CD4-positive, CD25-positive, alpha-beta regulatory T cell (primary cell): ENCODE data around the gene ANKRD36B. TPM values are rescaled to one million over a fixed set of nuclear protein-coding genes. Genes with fewer than 3 reads are reported as not detected.
A peak's percentile ranks its signal among the peaks of the same experiment; 100 is the strongest.
"Not testable (repeated sequence)": the region's sequence is repeated elsewhere in the genome, so short reads cannot be mapped to it uniquely, and the experiment has no call there.

ENCODE experiments used
- ATAC-seq, 2 donors: fragments of 150-1000 bp; cut with Tn5 transposase; one replicate each; pipeline ENCODE4 v1.10.0; 2021; ENCODE audit warnings: low read depth in 2 of 2, moderate number of reproducible peaks in 2 of 2, moderate library complexity in 1 of 2
- DNase-seq, 3 donors: peaks; one replicate each; pipeline versions ENCODE4 v3.0.0 to v3.0.0-alpha.2; 2012 to 2022; ENCODE audit warnings: mixed read lengths in 1 of 3
- H3K27ac ChIP-seq: one replicate; pipeline ENCODE4 v1.7.0; 2013; ENCODE audit warnings: mild to moderate bottlenecking, low read length; ENCODE audit not compliant: insufficient read depth, poor library complexity, severe bottlenecking
- H3K27me3 ChIP-seq: one replicate; pipeline ENCODE4 v1.7.0; 2013; ENCODE audit warnings: low read length; ENCODE audit not compliant: control insufficient read depth, insufficient read depth
- H3K36me3 ChIP-seq: one replicate; pipeline ENCODE4 v1.7.0; 2013; ENCODE audit warnings: mild to moderate bottlenecking, low read length, moderate library complexity; ENCODE audit not compliant: control insufficient read depth, insufficient read depth
- H3K4me1 ChIP-seq: 2 replicates; pipeline ENCODE4 v1.7.0; 2013; ENCODE audit warnings: mild to moderate bottlenecking, low read length; ENCODE audit not compliant: insufficient read depth, control insufficient read depth, poor library complexity, severe bottlenecking
- H3K4me3 ChIP-seq: one replicate; pipeline ENCODE4 v1.7.0; 2013; ENCODE audit warnings: low read depth, mild to moderate bottlenecking, low read length, moderate library complexity
- H3K9me3 ChIP-seq, 2 experiments: 1 replicate in 1 of 2; 2 replicates in 1 of 2; pipeline ENCODE4 v1.7.0; 2013; ENCODE audit warnings: low read length in 2 of 2, mild to moderate bottlenecking in 1 of 2, moderate library complexity in 1 of 2; ENCODE audit not compliant: control insufficient read depth in 2 of 2
- H3K27ac Mint-ChIP-seq, 3 donors: one replicate each; pipeline ENCODE4 v1.8.0; 2020 to 2022; ENCODE audit warnings: mild to moderate bottlenecking in 3 of 3, mixed read lengths in 3 of 3, moderate library complexity in 2 of 3
- H3K27me3 Mint-ChIP-seq: one replicate; pipeline ENCODE4 v1.8.0; 2022; ENCODE audit warnings: mild to moderate bottlenecking, mixed read lengths
- H3K36me3 Mint-ChIP-seq: one replicate; pipeline ENCODE4 v1.8.0; 2020; ENCODE audit warnings: mixed read lengths
- H3K4me1 Mint-ChIP-seq, 4 donors: one replicate each; pipeline ENCODE4 v1.8.0; 2020 to 2022; ENCODE audit warnings: mixed read lengths in 4 of 4, mild to moderate bottlenecking in 1 of 4
- H3K4me3 Mint-ChIP-seq, 4 donors: one replicate each; pipeline ENCODE4 v1.8.0; 2020 to 2022; ENCODE audit warnings: mild to moderate bottlenecking in 4 of 4, mixed read lengths in 4 of 4, moderate library complexity in 3 of 4
- H3K9me3 Mint-ChIP-seq, 7 donors: one replicate each; pipeline ENCODE4 v1.8.0; 2020 to 2022; ENCODE audit warnings: mixed read lengths in 7 of 7, mild to moderate bottlenecking in 3 of 7, moderate library complexity in 2 of 7
- polyA plus RNA-seq, 4 donors: library from polyadenylated mRNA; unstranded; fragments of 300-500 nt; fragmentation: Illumina TruSeq; gene quantifications; one replicate each; pipeline ENCODE4 v1.2.3, GENCODE V29; 2021
- total RNA-seq: library from RNA; stranded (reverse); gene quantifications from one replicate; pipeline ENCODE4 v1.2.3, GENCODE V29; 2022

The ANKRD36B gene
- total and polyA plus RNA-seq, 5 donors from 2014 or later = 12.1 to 108 (median 14.2) TPM

GRCh38 chr2:97590515-97591394 lies 1.1 kb upstream of the ANKRD36B start:
- H3K9me3 ChIP-seq, H3K9me3 Mint-ChIP-seq, H3K4me1 ChIP-seq, H3K36me3 ChIP-seq, H3K27me3 ChIP-seq, H3K4me1 Mint-ChIP-seq, H3K36me3 Mint-ChIP-seq: not testable (repeated sequence)
- Histone ChIP-seq H3K4me3 (peak overlapping the region; percentile 76), H3K27ac (peak overlapping the region; percentile 70)
- peak; percentile 73 to 87 (median 85) for DNase-seq
- ATAC-seq = peak; percentile 71 to 73
- H3K4me3 Mint-ChIP-seq = peak overlapping the region; percentile 88 to 98 (median 90)
- peaks cover 29% of the 10 kb centered on the region for H3K27me3 Mint-ChIP-seq
- H3K27ac Mint-ChIP-seq = peak overlapping the region; percentile 59 to 81 (median 66)

- H3K36me3 Mint-ChIP-seq, H3K27me3 ChIP-seq, H3K9me3 Mint-ChIP-seq, DNase-seq, H3K9me3 ChIP-seq, H3K4me1 ChIP-seq, H3K36me3 ChIP-seq, H3K4me1 Mint-ChIP-seq, ATAC-seq: not testable (repeated sequence)
- Mint-ChIP-seq H3K27ac (peak overlapping the region; percentile 96 to 100 (median 100)), H3K27me3 (peaks cover 19% of the 10 kb centered on the region), H3K4me3 (peak overlapping the region; percentile 93 to 100 (median 98))
- Histone ChIP-seq H3K27ac (peak overlapping the region; percentile 83), H3K4me3 (peak overlapping the region; percentile 78)
Observed at GRCh38 chr2:97589257-97589597, 450 bp downstream of the ANKRD36B start.

- not testable (repeated sequence) for H3K36me3 Mint-ChIP-seq, H3K4me1 ChIP-seq, DNase-seq, H3K4me3 ChIP-seq, H3K9me3 ChIP-seq, H3K9me3 Mint-ChIP-seq, H3K36me3 ChIP-seq, H3K27ac ChIP-seq, ATAC-seq, H3K27me3 ChIP-seq, H3K27me3 Mint-ChIP-seq
- Mint-ChIP-seq H3K4me3 (peak overlapping the region in 1 of 4 donors; percentile 21), H3K27ac (peak overlapping the region in 1 of 3 donors; percentile 61), H3K4me1 (peaks cover 10 to 17% (median 12%) of the 10 kb centered on the region in 4 donors)
Observed at GRCh38 chr2:97565674-97566073, 24.0 kb downstream of the ANKRD36B start.

DNA sequence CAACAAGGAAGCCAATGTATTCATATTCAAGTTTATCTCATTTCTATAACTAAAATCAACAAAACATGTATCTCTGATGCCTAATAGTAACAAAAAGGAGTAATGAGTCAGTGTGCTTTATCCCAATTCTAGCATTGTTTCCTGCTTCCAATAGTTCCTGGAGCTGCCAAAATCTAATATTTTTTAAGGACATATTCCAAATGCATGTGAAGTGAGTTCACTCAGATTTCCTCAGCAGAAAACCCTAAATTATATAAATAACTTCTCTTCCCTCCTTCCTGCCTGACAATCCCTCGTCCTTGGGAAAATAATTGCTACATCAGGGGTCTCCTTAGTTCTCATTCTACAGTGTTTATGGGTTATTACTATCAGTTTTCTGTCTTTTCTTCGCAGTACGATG lies 37.3 kb downstream of the ANKRD36B start:
- not testable (repeated sequence) for H3K4me1 Mint-ChIP-seq, H3K27me3 ChIP-seq, H3K4me1 ChIP-seq, H3K27ac ChIP-seq, H3K4me3 Mint-ChIP-seq, H3K9me3 ChIP-seq, H3K9me3 Mint-ChIP-seq, H3K4me3 ChIP-seq, H3K27ac Mint-ChIP-seq, H3K27me3 Mint-ChIP-seq, DNase-seq, ATAC-seq
- H3K36me3 ChIP-seq = peaks cover 53% of the 10 kb centered on the region
- peaks cover 52% of the 10 kb centered on the region for H3K36me3 Mint-ChIP-seq

GRCh38 chr2:97550498-97550897 lies 39.2 kb downstream of the ANKRD36B start:
- not testable (repeated sequence) for ATAC-seq, H3K4me1 ChIP-seq, H3K27ac ChIP-seq, H3K4me3 Mint-ChIP-seq, H3K27ac Mint-ChIP-seq, H3K27me3 Mint-ChIP-seq, H3K9me3 Mint-ChIP-seq, H3K4me3 ChIP-seq, H3K4me1 Mint-ChIP-seq, H3K9me3 ChIP-seq, DNase-seq, H3K27me3 ChIP-seq
- H3K36me3 ChIP-seq = peaks cover 56% of the 10 kb centered on the region
- H3K36me3 Mint-ChIP-seq = peaks cover 60% of the 10 kb centered on the region

GRCh38 chr2:97549058-97549457 lies 40.6 kb downstream of the ANKRD36B start:
- H3K4me1 Mint-ChIP-seq, H3K27me3 Mint-ChIP-seq, H3K27ac Mint-ChIP-seq: not testable (repeated sequence)

GRCh38 chr2:97548536-97548935 lies 41.1 kb downstream of the ANKRD36B start:
- not testable (repeated sequence) for H3K4me3 ChIP-seq, H3K27ac Mint-ChIP-seq, DNase-seq, H3K27me3 ChIP-seq, H3K4me1 ChIP-seq, H3K27me3 Mint-ChIP-seq, ATAC-seq, H3K4me3 Mint-ChIP-seq, H3K27ac ChIP-seq, H3K9me3 ChIP-seq, H3K4me1 Mint-ChIP-seq, H3K9me3 Mint-ChIP-seq
- peaks cover 61% of the 10 kb centered on the region for H3K36me3 Mint-ChIP-seq
- peaks cover 41% of the 10 kb centered on the region for H3K36me3 ChIP-seq

More at GRCh38 chr2:97549058-97549457, 40.6 kb downstream of the ANKRD36B start:
- not testable (repeated sequence) for H3K4me3 Mint-ChIP-seq, H3K27ac ChIP-seq, H3K4me1 ChIP-seq, DNase-seq, H3K4me3 ChIP-seq, ATAC-seq, H3K9me3 ChIP-seq, H3K27me3 ChIP-seq, H3K9me3 Mint-ChIP-seq
- H3K36me3 Mint-ChIP-seq = peaks cover 61% of the 10 kb centered on the region
- H3K36me3 ChIP-seq = peaks cover 44% of the 10 kb centered on the region

DNA sequence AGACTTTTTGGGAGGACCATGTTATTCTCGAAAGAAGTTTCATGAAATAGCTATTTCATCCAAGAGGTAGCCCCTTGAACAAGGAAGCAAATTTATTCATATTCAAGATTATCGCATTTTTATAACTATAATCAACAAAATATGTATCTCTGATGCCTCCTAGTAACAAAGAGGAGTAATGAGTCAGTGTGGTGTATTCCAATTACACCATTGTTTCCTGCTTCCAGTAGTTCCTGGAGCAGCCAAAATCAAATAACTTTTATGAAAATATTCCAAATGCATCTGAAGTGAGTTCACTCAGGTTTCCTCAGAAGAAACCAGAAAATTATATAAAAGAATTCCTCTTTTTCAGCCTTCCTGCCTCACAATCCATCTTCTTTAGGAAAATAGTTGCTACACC lies 43.0 kb downstream of the ANKRD36B start:
- peaks cover 51% of the 10 kb centered on the region for H3K36me3 Mint-ChIP-seq
- Histone ChIP-seq H3K27ac (no peak overlapping the region), H3K36me3 (peaks cover 30% of the 10 kb centered on the region), H3K27me3 (no peaks in the 10 kb centered on the region), H3K4me1 (no peaks in the 10 kb centered on the region), H3K4me3 (no peak overlapping the region), H3K9me3 (no peaks in the 10 kb centered on the region)
- ATAC-seq = no peak
- peaks cover 0 to 2% (median 0%) of the 10 kb centered on the region in 4 donors for H3K4me1 Mint-ChIP-seq
- H3K9me3 Mint-ChIP-seq = no peaks in the 10 kb centered on the region
- no peaks in the 10 kb centered on the region for H3K27me3 Mint-ChIP-seq
- H3K4me3 Mint-ChIP-seq = no peak overlapping the region
- DNase-seq = no peak
- no peak overlapping the region for H3K27ac Mint-ChIP-seq
